ENCODE results near the gene C1orf159.

- TF ChIP-seq, protein P1, sequence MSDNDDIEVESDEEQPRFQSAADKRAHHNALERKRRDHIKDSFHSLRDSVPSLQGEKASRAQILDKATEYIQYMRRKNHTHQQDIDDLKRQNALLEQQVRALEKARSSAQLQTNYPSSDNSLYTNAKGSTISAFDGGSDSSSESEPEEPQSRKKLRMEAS (IDR thresholded peaks at IDR 0.05; ENCODE audit: low read depth, low read length): no peak
- TF ChIP-seq, protein P2, sequence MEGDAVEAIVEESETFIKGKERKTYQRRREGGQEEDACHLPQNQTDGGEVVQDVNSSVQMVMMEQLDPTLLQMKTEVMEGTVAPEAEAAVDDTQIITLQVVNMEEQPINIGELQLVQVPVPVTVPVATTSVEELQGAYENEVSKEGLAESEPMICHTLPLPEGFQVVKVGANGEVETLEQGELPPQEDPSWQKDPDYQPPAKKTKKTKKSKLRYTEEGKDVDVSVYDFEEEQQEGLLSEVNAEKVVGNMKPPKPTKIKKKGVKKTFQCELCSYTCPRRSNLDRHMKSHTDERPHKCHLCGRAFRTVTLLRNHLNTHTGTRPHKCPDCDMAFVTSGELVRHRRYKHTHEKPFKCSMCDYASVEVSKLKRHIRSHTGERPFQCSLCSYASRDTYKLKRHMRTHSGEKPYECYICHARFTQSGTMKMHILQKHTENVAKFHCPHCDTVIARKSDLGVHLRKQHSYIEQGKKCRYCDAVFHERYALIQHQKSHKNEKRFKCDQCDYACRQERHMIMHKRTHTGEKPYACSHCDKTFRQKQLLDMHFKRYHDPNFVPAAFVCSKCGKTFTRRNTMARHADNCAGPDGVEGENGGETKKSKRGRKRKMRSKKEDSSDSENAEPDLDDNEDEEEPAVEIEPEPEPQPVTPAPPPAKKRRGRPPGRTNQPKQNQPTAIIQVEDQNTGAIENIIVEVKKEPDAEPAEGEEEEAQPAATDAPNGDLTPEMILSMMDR (IDR thresholded peaks at IDR 0.05; ENCODE audit: low read depth, low read length): no peak
Observed at GRCh38 chr1:1124508-1124785, 8.6 kb upstream of the C1orf159 start.
